PFSK-1 (cell line): ENCODE results near the gene GET3.

Source experiments
- POLR2AphosphoS5 ChIP-seq: IDR thresholded peaks from 2 replicates; pipeline ENCODE4 v1.6.1; 2012; ENCODE audit warnings: low read depth, mild to moderate bottlenecking, control low read depth, low read length, moderate library complexity
- REST ChIP-seq, 2 experiments: IDR thresholded peaks; 2 replicates each; pipeline versions ENCODE4 v1.6.1 to v1.8.0; 2011 to 2012; ENCODE audit warnings: low read depth in 2 of 2, low read length in 2 of 2, control low read depth in 1 of 2, inconsistent platforms in 1 of 2, mild to moderate bottlenecking in 1 of 2, moderate library complexity in 1 of 2; ENCODE audit not compliant: insufficient read depth in 1 of 2
- SIN3A ChIP-seq: IDR thresholded peaks from 2 replicates; pipeline ENCODE4 v1.6.1; 2012; ENCODE audit warnings: mild to moderate bottlenecking, low read length, moderate library complexity, borderline replicate concordance; ENCODE audit not compliant: insufficient read depth
- TAF1 ChIP-seq: IDR thresholded peaks from 2 replicates; pipeline ENCODE4 v1.6.1; 2012; ENCODE audit warnings: low read length, control low read depth, borderline replicate concordance; ENCODE audit not compliant: insufficient read depth

- TF ChIP-seq POLR2AphosphoS5 (peak; percentile 45; the same call in 1 of the 2 replicates), SIN3A (peak; percentile 28; the same call in 1 of the 2 replicates), REST (IDR thresholded peaks at IDR 0.05; ENCODE audit: insufficient read depth in 1 of 2, low read depth in 2 of 2, low read length in 2 of 2) (no peak), TAF1 (no peak)
Observed at GRCh38 chr19:12778017-12778904, 41.0 kb downstream of the GET3 start.
